ENCODE results near the gene ATG4B.

The ATG4B gene

GRCh38 chr2:241607162-241607885 is 30.2 kb upstream of the ATG4B start:
- ATAC-seq: no peak

GRCh38 chr2:241608881-241609280 is 28.6 kb upstream of the ATG4B start:
- ATAC-seq: no peak
- TF ChIP-seq CSDC2 (CRISPR knock-in tag; IDR thresholded peaks at IDR 0.05): no peak
- no peak for TF ChIP-seq ESRRG (CRISPR knock-in tag; IDR thresholded peaks at IDR 0.05)
- TF ChIP-seq OSR1 (CRISPR knock-in tag; IDR thresholded peaks at IDR 0.05): no peak
- TF ChIP-seq ZFP3 (CRISPR knock-in tag; IDR thresholded peaks at IDR 0.05): no peak
- no peak for TF ChIP-seq ZNF70 (CRISPR knock-in tag; IDR thresholded peaks at IDR 0.05)
- no peak for TF ChIP-seq GLIS3 (CRISPR knock-in tag; IDR thresholded peaks at IDR 0.05)
- TF ChIP-seq ZNF565 (CRISPR knock-in tag; conservative IDR thresholded peaks at IDR 0.05; ENCODE audit: low read depth): no peak
- no peak for TF ChIP-seq RARB (CRISPR knock-in tag; IDR thresholded peaks at IDR 0.05)
- TF ChIP-seq, protein P1, sequence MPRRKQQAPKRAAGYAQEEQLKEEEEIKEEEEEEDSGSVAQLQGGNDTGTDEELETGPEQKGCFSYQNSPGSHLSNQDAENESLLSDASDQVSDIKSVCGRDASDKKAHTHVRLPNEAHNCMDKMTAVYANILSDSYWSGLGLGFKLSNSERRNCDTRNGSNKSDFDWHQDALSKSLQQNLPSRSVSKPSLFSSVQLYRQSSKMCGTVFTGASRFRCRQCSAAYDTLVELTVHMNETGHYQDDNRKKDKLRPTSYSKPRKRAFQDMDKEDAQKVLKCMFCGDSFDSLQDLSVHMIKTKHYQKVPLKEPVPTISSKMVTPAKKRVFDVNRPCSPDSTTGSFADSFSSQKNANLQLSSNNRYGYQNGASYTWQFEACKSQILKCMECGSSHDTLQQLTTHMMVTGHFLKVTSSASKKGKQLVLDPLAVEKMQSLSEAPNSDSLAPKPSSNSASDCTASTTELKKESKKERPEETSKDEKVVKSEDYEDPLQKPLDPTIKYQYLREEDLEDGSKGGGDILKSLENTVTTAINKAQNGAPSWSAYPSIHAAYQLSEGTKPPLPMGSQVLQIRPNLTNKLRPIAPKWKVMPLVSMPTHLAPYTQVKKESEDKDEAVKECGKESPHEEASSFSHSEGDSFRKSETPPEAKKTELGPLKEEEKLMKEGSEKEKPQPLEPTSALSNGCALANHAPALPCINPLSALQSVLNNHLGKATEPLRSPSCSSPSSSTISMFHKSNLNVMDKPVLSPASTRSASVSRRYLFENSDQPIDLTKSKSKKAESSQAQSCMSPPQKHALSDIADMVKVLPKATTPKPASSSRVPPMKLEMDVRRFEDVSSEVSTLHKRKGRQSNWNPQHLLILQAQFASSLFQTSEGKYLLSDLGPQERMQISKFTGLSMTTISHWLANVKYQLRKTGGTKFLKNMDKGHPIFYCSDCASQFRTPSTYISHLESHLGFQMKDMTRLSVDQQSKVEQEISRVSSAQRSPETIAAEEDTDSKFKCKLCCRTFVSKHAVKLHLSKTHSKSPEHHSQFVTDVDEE (CRISPR knock-in tag; IDR thresholded peaks at IDR 0.05): no peak
- no peak for TF ChIP-seq TCF4 (CRISPR knock-in tag; IDR thresholded peaks at IDR 0.05; ENCODE audit: borderline replicate concordance)
- TF ChIP-seq POU6F1 (CRISPR knock-in tag; IDR thresholded peaks at IDR 0.05; ENCODE audit: borderline replicate concordance, low read depth): no peak
- no peak for TF ChIP-seq BACH2 (CRISPR knock-in tag; IDR thresholded peaks at IDR 0.05; ENCODE audit: borderline replicate concordance)
- TF ChIP-seq ZFP30 (CRISPR knock-in tag; IDR thresholded peaks at IDR 0.05): no peak
- no peak for TF ChIP-seq SNAI2 (CRISPR knock-in tag; IDR thresholded peaks at IDR 0.05)
- TF ChIP-seq ISL1 (CRISPR knock-in tag; IDR thresholded peaks at IDR 0.05): no peak

More at GRCh38 chr2:241607162-241607885, 30.2 kb upstream of the ATG4B start:
- TF ChIP-seq ARNTL (CRISPR knock-in tag; IDR thresholded peaks at IDR 0.05; ENCODE audit: borderline replicate concordance, low read depth): no peak
- TF ChIP-seq, protein P2, sequence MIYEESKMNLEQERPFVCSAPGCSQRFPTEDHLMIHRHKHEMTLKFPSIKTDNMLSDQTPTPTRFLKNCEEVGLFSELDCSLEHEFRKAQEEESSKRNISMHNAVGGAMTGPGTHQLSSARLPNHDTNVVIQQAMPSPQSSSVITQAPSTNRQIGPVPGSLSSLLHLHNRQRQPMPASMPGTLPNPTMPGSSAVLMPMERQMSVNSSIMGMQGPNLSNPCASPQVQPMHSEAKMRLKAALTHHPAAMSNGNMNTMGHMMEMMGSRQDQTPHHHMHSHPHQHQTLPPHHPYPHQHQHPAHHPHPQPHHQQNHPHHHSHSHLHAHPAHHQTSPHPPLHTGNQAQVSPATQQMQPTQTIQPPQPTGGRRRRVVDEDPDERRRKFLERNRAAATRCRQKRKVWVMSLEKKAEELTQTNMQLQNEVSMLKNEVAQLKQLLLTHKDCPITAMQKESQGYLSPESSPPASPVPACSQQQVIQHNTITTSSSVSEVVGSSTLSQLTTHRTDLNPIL (CRISPR knock-in tag; IDR thresholded peaks at IDR 0.05; ENCODE audit: low read depth): no peak
- no peak for TF ChIP-seq RARB (CRISPR knock-in tag; IDR thresholded peaks at IDR 0.05)
- no peak for TF ChIP-seq CSRNP3 (CRISPR knock-in tag; IDR thresholded peaks at IDR 0.05)
- no peak for TF ChIP-seq OSR1 (CRISPR knock-in tag; IDR thresholded peaks at IDR 0.05)
- TF ChIP-seq TOX (CRISPR knock-in tag; IDR thresholded peaks at IDR 0.05; ENCODE audit: borderline replicate concordance): no peak
- TF ChIP-seq TCF4 (CRISPR knock-in tag; IDR thresholded peaks at IDR 0.05; ENCODE audit: borderline replicate concordance): no peak
- no peak for TF ChIP-seq ZFP30 (CRISPR knock-in tag; IDR thresholded peaks at IDR 0.05)
- TF ChIP-seq PPARA (CRISPR knock-in tag; IDR thresholded peaks at IDR 0.05; ENCODE audit: borderline replicate concordance): no peak
- TF ChIP-seq ESRRG (CRISPR knock-in tag; IDR thresholded peaks at IDR 0.05): no peak
- TF ChIP-seq ZNF8 (CRISPR knock-in tag; IDR thresholded peaks at IDR 0.05): no peak
- TF ChIP-seq, protein P1 (CRISPR knock-in tag; IDR thresholded peaks at IDR 0.05): no peak
- TF ChIP-seq CSDC2 (CRISPR knock-in tag; IDR thresholded peaks at IDR 0.05): no peak
- no peak for TF ChIP-seq GLIS3 (CRISPR knock-in tag; IDR thresholded peaks at IDR 0.05)
- no peak for TF ChIP-seq POU6F1 (CRISPR knock-in tag; IDR thresholded peaks at IDR 0.05; ENCODE audit: borderline replicate concordance, low read depth)
- TF ChIP-seq ZC3H10 (CRISPR knock-in tag; IDR thresholded peaks at IDR 0.05): no peak

All from SK-N-SH treated with all-trans-retinoic acid at 6 μM for 48 hours (cell line).